Thymus (tissue), 11 donors: ENCODE results near the gene MEGF11. TPM values are rescaled to one million over a fixed set of nuclear protein-coding genes. Genes with fewer than 3 reads are reported as not detected.

ENCODE experiments used
- DNase-seq, 9 donors: peaks; one replicate each; pipeline ENCODE4 v3.0.0-alpha.2; 2013; ENCODE audit warnings: low spot score in 9 of 9, low read depth in 6 of 9, missing footprints in 1 of 9
- H3K27ac ChIP-seq, 2 donors: one replicate each; pipeline ENCODE4 v1.5.1; 2013; ENCODE audit warnings: control low read depth in 1 of 2, low read depth in 1 of 2, low read length in 1 of 2, mild to moderate bottlenecking in 1 of 2, moderate library complexity in 1 of 2
- H3K27me3 ChIP-seq, 2 donors: one replicate each; pipeline ENCODE4 v1.5.1; 2013; ENCODE audit warnings: low read length in 1 of 2; ENCODE audit not compliant: control insufficient read depth in 2 of 2, insufficient read depth in 1 of 2
- H3K36me3 ChIP-seq, 2 donors: one replicate each; pipeline ENCODE4 v1.5.1; 2013; ENCODE audit warnings: low read length in 1 of 2, mild to moderate bottlenecking in 1 of 2, moderate library complexity in 1 of 2; ENCODE audit not compliant: control insufficient read depth in 2 of 2, insufficient read depth in 2 of 2
- H3K4me1 ChIP-seq, 2 donors: one replicate each; pipeline ENCODE4 v1.5.1; 2013; ENCODE audit warnings: low read length in 2 of 2; ENCODE audit not compliant: control insufficient read depth in 2 of 2, insufficient read depth in 2 of 2
- H3K4me3 ChIP-seq, 2 donors: one replicate each; pipeline ENCODE4 v1.5.1; 2013; ENCODE audit warnings: low read length in 2 of 2, control low read depth in 1 of 2, mild to moderate bottlenecking in 1 of 2
- H3K9me3 ChIP-seq, 2 donors: one replicate each; pipeline ENCODE4 v1.5.1; 2013; ENCODE audit warnings: low read length in 1 of 2, mild to moderate bottlenecking in 1 of 2; ENCODE audit not compliant: control insufficient read depth in 2 of 2, insufficient read depth in 1 of 2
- WGBS: extraction: QIAGEN DNeasy Blood & Tissue Kit; methylation state at CpG from one replicate; pipeline ENCODE4 v1.1.7; 2013; 5-methylcytosine and 5-hydroxymethylcytosine counted together
- polyA plus RNA-seq: library from polyadenylated mRNA; stranded (reverse); fragments of 200-250 nt; gene quantifications from one replicate; pipeline ENCODE4 v1.2.3, GENCODE V29; 2013
- total RNA-seq: library from RNA; stranded (reverse); fragments of 120-200 nt; gene quantifications from one replicate; pipeline ENCODE4 v1.2.4, GENCODE V29; 2013
- donor health status: healthy.

Gene MEGF11
- total and polyA plus RNA-seq, 2 donors, result 0.28 to 0.66 TPM

- Histone ChIP-seq H3K4me3 (no peak overlapping the region), H3K27me3 (peaks cover 3 to 10% of the 10 kb centered on the region in 2 donors), H3K36me3 (no peaks in the 10 kb centered on the region), H3K27ac (no peak overlapping the region), H3K9me3 (peaks cover 0 to 5% of the 10 kb centered on the region in 2 donors), H3K4me1 (no peaks in the 10 kb centered on the region)
- no peak for DNase-seq
- 96% methylated on average over 2 of the region's 2 CpGs for WGBS
Measured at GRCh38 chr15:66033143-66033542, 220.4 kb downstream of the MEGF11 start.

- Histone ChIP-seq H3K9me3 (peaks cover 0 to 5% of the 10 kb centered on the region in 2 donors), H3K4me3 (no peak overlapping the region), H3K4me1 (no peaks in the 10 kb centered on the region), H3K27ac (no peak overlapping the region), H3K36me3 (no peaks in the 10 kb centered on the region), H3K27me3 (peaks cover 0 to 15% of the 10 kb centered on the region in 2 donors)
- no peak for DNase-seq
- 100% methylated on average over 1 of the region's 1 CpG for WGBS
Measured at GRCh38 chr15:66032006-66032405, 221.5 kb downstream of the MEGF11 start.

DNA sequence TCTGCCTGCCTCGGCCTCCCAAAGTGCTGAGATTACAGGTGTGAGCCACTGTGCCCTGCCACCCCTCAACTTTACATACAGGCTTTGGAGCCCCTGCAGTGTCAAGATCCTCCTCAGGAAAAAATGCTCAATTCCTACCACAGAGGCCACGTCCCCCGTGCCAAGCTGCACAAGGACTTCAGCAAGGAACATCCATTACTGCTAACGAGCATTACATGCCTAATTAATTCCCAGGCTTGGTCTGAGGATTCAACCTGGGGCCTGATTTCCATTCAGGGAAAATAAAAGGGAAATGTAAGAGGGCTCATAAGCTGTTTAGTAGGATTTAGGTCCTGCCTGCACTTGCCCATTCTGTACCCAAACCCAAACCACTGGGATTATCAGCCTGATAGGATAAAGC, 222.9 kb downstream of the MEGF11 start:
- Histone ChIP-seq H3K9me3 (peaks cover 0 to 5% of the 10 kb centered on the region in 2 donors), H3K27me3 (peaks cover 0 to 16% of the 10 kb centered on the region in 2 donors), H3K36me3 (no peaks in the 10 kb centered on the region), H3K27ac (no peak overlapping the region), H3K4me3 (no peak overlapping the region), H3K4me1 (no peaks in the 10 kb centered on the region)
- no peak for DNase-seq
- WGBS, result 93% methylated on average over 4 of the region's 4 CpGs

- H3K4me3 ChIP-seq, result no peak overlapping the region
- H3K27me3 ChIP-seq, result peaks cover 0 to 25% of the 10 kb centered on the region in 2 donors
- no peak overlapping the region for H3K27ac ChIP-seq
- no peak for DNase-seq
- H3K4me1 ChIP-seq, result no peaks in the 10 kb centered on the region
- H3K36me3 ChIP-seq, result no peaks in the 10 kb centered on the region
- peaks cover 0 to 5% of the 10 kb centered on the region in 2 donors for H3K9me3 ChIP-seq
- WGBS, result 88% methylated on average over 5 of the region's 5 CpGs
Measured at GRCh38 chr15:66029650-66030049, 223.9 kb downstream of the MEGF11 start.

DNA sequence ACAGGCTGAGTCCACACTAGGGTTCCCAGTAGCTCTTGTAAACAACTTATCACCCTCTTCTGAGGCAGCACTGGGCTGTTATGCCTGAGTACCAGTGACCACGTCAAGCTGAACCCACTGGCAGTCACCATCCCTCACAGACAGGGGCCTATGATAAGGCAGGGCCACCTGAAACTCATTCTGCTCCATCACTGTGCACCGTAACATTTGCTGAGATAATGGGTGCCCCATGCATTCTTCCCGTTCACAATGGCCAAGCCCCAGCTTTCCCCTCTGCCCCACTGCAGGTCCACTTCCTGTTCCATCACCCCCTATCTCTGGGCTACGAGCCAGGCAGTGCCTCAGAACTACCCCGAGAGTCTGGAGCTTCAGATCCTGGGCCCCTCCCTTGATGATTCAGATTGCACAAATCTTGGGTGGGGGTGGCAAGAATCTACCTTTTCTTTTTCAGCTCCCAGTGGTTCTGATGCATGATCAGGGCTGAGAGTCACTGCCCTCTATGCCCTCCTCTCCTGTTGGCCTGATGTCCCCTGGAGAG, 226.2 kb downstream of the MEGF11 start:
- Histone ChIP-seq H3K9me3 (no peaks in the 10 kb centered on the region), H3K4me1 (no peaks in the 10 kb centered on the region), H3K27ac (no peak overlapping the region), H3K4me3 (no peak overlapping the region), H3K27me3 (peaks cover 0 to 38% of the 10 kb centered on the region in 2 donors), H3K36me3 (no peaks in the 10 kb centered on the region)
- DNase-seq, result no peak
- 54% methylated on average over 5 of the region's 5 CpGs for WGBS

DNA sequence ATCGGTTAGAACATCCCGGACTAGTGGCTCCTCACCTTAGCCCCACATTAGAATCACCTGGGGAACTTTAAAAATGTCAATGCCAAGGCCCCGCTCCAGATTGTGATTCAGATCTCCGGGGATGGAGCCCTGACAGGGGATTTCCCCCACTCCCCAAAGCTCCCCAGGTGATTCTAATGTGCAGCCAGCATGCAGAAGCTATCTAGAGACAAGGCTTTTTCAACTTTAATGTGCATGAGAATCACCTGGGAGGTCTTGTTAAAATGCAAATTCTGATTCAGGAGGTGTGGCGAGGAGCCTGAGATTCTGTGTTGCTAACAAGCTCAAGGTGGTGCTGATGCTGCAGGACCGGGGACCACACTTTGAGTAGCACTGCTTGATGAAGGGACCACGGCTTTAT, 227.6 kb downstream of the MEGF11 start:
- H3K4me3 ChIP-seq, result no peak overlapping the region
- no peaks in the 10 kb centered on the region for H3K36me3 ChIP-seq
- no peak for DNase-seq
- no peaks in the 10 kb centered on the region for H3K9me3 ChIP-seq
- no peak overlapping the region for H3K27ac ChIP-seq
- 48% methylated on average over 7 of the region's 7 CpGs for WGBS
- H3K4me1 ChIP-seq, result no peaks in the 10 kb centered on the region
- peaks cover 0 to 42% of the 10 kb centered on the region in 2 donors for H3K27me3 ChIP-seq

GRCh38 chr15:66025015-66025452, 228.5 kb downstream of the MEGF11 start:
- WGBS, result 28% methylated on average over 4 of the region's 4 CpGs
- peaks cover 0 to 42% of the 10 kb centered on the region in 2 donors for H3K27me3 ChIP-seq
- no peaks in the 10 kb centered on the region for H3K36me3 ChIP-seq
- H3K9me3 ChIP-seq, result no peaks in the 10 kb centered on the region
- no peak overlapping the region for H3K27ac ChIP-seq
- no peaks in the 10 kb centered on the region for H3K4me1 ChIP-seq
- peak in 1 of 9 donors; percentile 13 for DNase-seq
- no peak overlapping the region for H3K4me3 ChIP-seq

GRCh38 chr15:66024116-66024515, 229.4 kb downstream of the MEGF11 start:
- Histone ChIP-seq H3K4me1 (no peaks in the 10 kb centered on the region), H3K27ac (no peak overlapping the region), H3K36me3 (no peaks in the 10 kb centered on the region), H3K27me3 (peaks cover 0 to 44% of the 10 kb centered on the region in 2 donors), H3K9me3 (no peaks in the 10 kb centered on the region), H3K4me3 (no peak overlapping the region)
- WGBS, result 96% methylated on average over 4 of the region's 4 CpGs
- DNase-seq, result no peak

GRCh38 chr15:66023311-66023972, 230.1 kb downstream of the MEGF11 start:
- DNase-seq, result no peak
- no peaks in the 10 kb centered on the region for H3K9me3 ChIP-seq
- 80% methylated on average over 6 of the region's 6 CpGs for WGBS

More at GRCh38 chr15:66023311-66023972, 230.1 kb downstream of the MEGF11 start:
- Histone ChIP-seq H3K27me3 (peaks cover 0 to 46% of the 10 kb centered on the region in 2 donors), H3K4me1 (no peaks in the 10 kb centered on the region), H3K27ac (no peak overlapping the region), H3K4me3 (no peak overlapping the region), H3K36me3 (no peaks in the 10 kb centered on the region)
